GM12892 (cell line): ENCODE data around the gene PDSS2.

ENCODE experiments used
- POLR2AphosphoS5 ChIP-seq: IDR thresholded peaks from 2 replicates; pipeline ENCODE4 v1.6.1; 2011; ENCODE audit warnings: low read depth, low read length, control low read depth
- TAF1 ChIP-seq: IDR thresholded peaks from 2 replicates; pipeline ENCODE4 v1.6.1; 2011; ENCODE audit warnings: low read depth, mild to moderate bottlenecking, control low read depth, low read length, borderline replicate concordance

- no peak for TF ChIP-seq TAF1
- TF ChIP-seq POLR2AphosphoS5, result no peak
Measured at GRCh38 chr6:107392069-107392468, 67.3 kb downstream of the PDSS2 start.
